Neuronal stem cell (in vitro differentiated cells): ENCODE measurements around the gene TAS1R2.

Experiments
- DNase-seq: peaks from one replicate; pipeline ENCODE4 v3.0.0-alpha.2; 2013; ENCODE audit warnings: low spot score
- H2AFZ ChIP-seq: one replicate; pipeline ENCODE4 v1.6.1; 2013; ENCODE audit warnings: mild to moderate bottlenecking, low read length, inconsistent platforms
- H2AK5ac ChIP-seq: 2 replicates; pipeline ENCODE4 v1.6.1; 2013; ENCODE audit warnings: low read depth, mild to moderate bottlenecking, inconsistent platforms, low read length, moderate library complexity, mixed read lengths
- H2BK120ac ChIP-seq: 2 replicates; pipeline ENCODE4 v1.6.1; 2013; ENCODE audit warnings: low read depth, mild to moderate bottlenecking, inconsistent platforms, low read length, moderate library complexity, mixed read lengths
- H2BK12ac ChIP-seq: one replicate; pipeline ENCODE4 v1.6.1; 2013; ENCODE audit warnings: low read length, inconsistent platforms
- H2BK15ac ChIP-seq: 2 replicates; pipeline ENCODE4 v1.6.1; 2013; ENCODE audit warnings: mild to moderate bottlenecking, low read length, inconsistent platforms, mixed read lengths
- H2BK5ac ChIP-seq: one replicate; pipeline ENCODE4 v1.6.1; 2013; ENCODE audit warnings: inconsistent platforms, mild to moderate bottlenecking, low read length, moderate library complexity
- H3K14ac ChIP-seq: one replicate; pipeline ENCODE4 v1.6.1; 2013; ENCODE audit warnings: low read length, inconsistent platforms
- H3K18ac ChIP-seq: 2 replicates; pipeline ENCODE4 v1.6.1; 2013; ENCODE audit warnings: low read length, inconsistent platforms
- H3K23ac ChIP-seq: 2 replicates; pipeline ENCODE4 v1.6.1; 2013; ENCODE audit warnings: low read depth, mild to moderate bottlenecking, mixed read lengths, low read length, inconsistent platforms; ENCODE audit not compliant: poor library complexity
- H3K27ac ChIP-seq: replicated peaks from 3 replicates; pipeline ENCODE4 v1.5.1; 2013; ENCODE audit warnings: low read length, inconsistent platforms
- H3K27me3 ChIP-seq, 3 experiments: 2 replicates each; pipeline ENCODE4 v1.6.1; 2013; ENCODE audit warnings: low read length in 3 of 3, mild to moderate bottlenecking in 2 of 3, inconsistent platforms in 1 of 3, low read depth in 1 of 3, mixed read lengths in 1 of 3, moderate library complexity in 1 of 3; ENCODE audit not compliant: control insufficient read depth in 3 of 3, insufficient read depth in 3 of 3
- H3K36me3 ChIP-seq, 2 donors: replicated peaks in 1 of 2; 2 replicates each; pipeline ENCODE4 v1.6.1; 2013; ENCODE audit warnings: low read length in 2 of 2; ENCODE audit not compliant: control insufficient read depth in 2 of 2, insufficient read depth in 2 of 2
- H3K4ac ChIP-seq: 2 replicates; pipeline ENCODE4 v1.6.1; 2013; ENCODE audit warnings: inconsistent platforms, mild to moderate bottlenecking, low read length, moderate library complexity
- H3K4me1 ChIP-seq, 2 donors: 1 replicate in 1 of 2; 2 replicates in 1 of 2; pipeline ENCODE4 v1.6.1; 2013; ENCODE audit warnings: low read length in 2 of 2, low read depth in 1 of 2; ENCODE audit not compliant: control insufficient read depth in 2 of 2, insufficient read depth in 1 of 2
- H3K4me2 ChIP-seq: one replicate; pipeline ENCODE4 v1.6.1; 2013; ENCODE audit warnings: mild to moderate bottlenecking, low read length, inconsistent platforms; ENCODE audit not compliant: insufficient read depth, poor library complexity, severe bottlenecking
- H3K4me3 ChIP-seq, 2 donors: 2 replicates each; pipeline ENCODE4 v1.5.1; 2013; ENCODE audit warnings: low read length in 2 of 2, mild to moderate bottlenecking in 2 of 2, inconsistent platforms in 1 of 2, moderate library complexity in 1 of 2
- H3K79me1 ChIP-seq: one replicate; pipeline ENCODE4 v1.6.1; 2013; ENCODE audit warnings: low read depth, mild to moderate bottlenecking, inconsistent platforms, low read length, moderate library complexity
- H3K9ac ChIP-seq: one replicate; pipeline ENCODE4 v1.6.1; 2013; ENCODE audit warnings: mild to moderate bottlenecking, low read depth, low read length, inconsistent platforms; ENCODE audit not compliant: poor library complexity
- H3K9me3 ChIP-seq, 2 donors: replicated peaks in 1 of 2; 2 replicates each; pipeline versions ENCODE3 to v1.6.1; 2013; ENCODE audit warnings: low read length in 2 of 2, mild to moderate bottlenecking in 2 of 2, inconsistent platforms in 1 of 2, low read depth in 1 of 2, mixed read lengths in 1 of 2, moderate library complexity in 1 of 2; ENCODE audit not compliant: control insufficient read depth in 2 of 2, insufficient read depth in 1 of 2
- H4K8ac ChIP-seq: one replicate; pipeline ENCODE4 v1.6.1; 2013; ENCODE audit warnings: low read depth, mild to moderate bottlenecking, inconsistent platforms, low read length, moderate library complexity
- H4K91ac ChIP-seq: one replicate; pipeline ENCODE4 v1.6.1; 2013; ENCODE audit warnings: low read length, low read depth, mild to moderate bottlenecking, inconsistent platforms; ENCODE audit not compliant: poor library complexity
- WGBS, 2 donors: extraction: QIAGEN DNeasy Blood & Tissue Kit; methylation state at CpG; one replicate each; pipeline ENCODE4 v1.1.7; 2013; ENCODE audit warnings: missing lambda C conversion rate in 2 of 2, mixed read lengths in 1 of 2; ENCODE audit not compliant: insufficient read length in 2 of 2, insufficient replicate concordance in 1 of 2; ENCODE audit errors: extremely low coverage in 2 of 2; 5-methylcytosine and 5-hydroxymethylcytosine counted together

Gene TAS1R2

GRCh38 chr1:18795002-18795689 lies 64.3 kb downstream of the TAS1R2 start:
- Histone ChIP-seq H2BK120ac (no peak overlapping the region), H2BK15ac (no peak overlapping the region), H3K4me2 (no peak overlapping the region), H3K36me3 (no peaks in the 10 kb centered on the region), H3K4me1 (peaks cover 0 to 5% of the 10 kb centered on the region in 2 donors), H3K18ac (peak overlapping the region; percentile 4), H3K27ac (no peak overlapping the region), H3K14ac (no peak overlapping the region), H2AFZ (no peak overlapping the region), H2BK5ac (no peak overlapping the region), H3K27me3 (peaks cover 0 to 16% (median 0%) of the 10 kb centered on the region in 3 experiments), H4K91ac (no peak overlapping the region), H3K4me3 (no peak overlapping the region), H3K9ac (no peak overlapping the region), H2AK5ac (peak overlapping the region; percentile 12), H3K79me1 (no peaks in the 10 kb centered on the region), H3K9me3 (peaks cover 0 to 2% of the 10 kb centered on the region in 2 donors), H4K8ac (no peak overlapping the region), H3K23ac (peak overlapping the region; percentile 68), H3K4ac (no peak overlapping the region), H2BK12ac (no peak overlapping the region)
- WGBS, 2 donors, result no CpG with 5 or more reads among the region's 14 CpGs
- DNase-seq, result no peak

- H2AK5ac ChIP-seq, result no peak overlapping the region
- H3K9ac ChIP-seq, result no peak overlapping the region
- H3K79me1 ChIP-seq, result no peaks in the 10 kb centered on the region
- no peak overlapping the region for H3K4me3 ChIP-seq
- peaks cover 0 to 5% of the 10 kb centered on the region in 2 donors for H3K4me1 ChIP-seq
- H2BK5ac ChIP-seq, result no peak overlapping the region
- DNase-seq, result no peak
- no peaks in the 10 kb centered on the region for H3K36me3 ChIP-seq
- no peak overlapping the region for H3K4me2 ChIP-seq
- no peak overlapping the region for H4K91ac ChIP-seq
- H2BK120ac ChIP-seq, result no peak overlapping the region
- no peak overlapping the region for H3K27ac ChIP-seq
- no CpG with 5 or more reads among the region's 5 CpGs for WGBS, 2 donors
- H4K8ac ChIP-seq, result no peak overlapping the region
- no peak overlapping the region for H3K14ac ChIP-seq
- no peak overlapping the region for H2BK12ac ChIP-seq
- no peak overlapping the region for H2AFZ ChIP-seq
- H3K23ac ChIP-seq, result no peak overlapping the region
- H3K27me3 ChIP-seq, result peaks cover 0 to 16% (median 0%) of the 10 kb centered on the region in 3 experiments
- no peak overlapping the region for H3K4ac ChIP-seq
- no peak overlapping the region for H2BK15ac ChIP-seq
- H3K18ac ChIP-seq, result no peak overlapping the region
- peaks cover 0 to 2% of the 10 kb centered on the region in 2 donors for H3K9me3 ChIP-seq
Observed at GRCh38 chr1:18794561-18794960, 64.9 kb downstream of the TAS1R2 start.

GRCh38 chr1:18794051-18794450 lies 65.4 kb downstream of the TAS1R2 start:
- H2BK15ac ChIP-seq, result no peak overlapping the region
- no peak overlapping the region for H3K27ac ChIP-seq
- no peak overlapping the region for H2BK5ac ChIP-seq
- H3K9ac ChIP-seq, result no peak overlapping the region
- DNase-seq, result no peak
- H3K14ac ChIP-seq, result no peak overlapping the region
- H2AFZ ChIP-seq, result no peak overlapping the region
- no peaks in the 10 kb centered on the region for H3K36me3 ChIP-seq
- H3K27me3 ChIP-seq, result peaks cover 0 to 19% (median 0%) of the 10 kb centered on the region in 3 experiments
- no peak overlapping the region for H3K23ac ChIP-seq
- WGBS, 2 donors, result no CpG with 5 or more reads among the region's 10 CpGs
- peaks cover 0 to 2% of the 10 kb centered on the region in 2 donors for H3K9me3 ChIP-seq
- H3K4ac ChIP-seq, result no peak overlapping the region
- peaks cover 0 to 3% of the 10 kb centered on the region in 2 donors for H3K4me1 ChIP-seq
- no peak overlapping the region for H4K8ac ChIP-seq
- H2BK12ac ChIP-seq, result no peak overlapping the region
- no peak overlapping the region for H3K4me3 ChIP-seq
- H3K4me2 ChIP-seq, result no peak overlapping the region
- no peak overlapping the region for H4K91ac ChIP-seq
- no peak overlapping the region for H3K18ac ChIP-seq
- no peak overlapping the region for H2BK120ac ChIP-seq
- H3K79me1 ChIP-seq, result no peaks in the 10 kb centered on the region
- no peak overlapping the region for H2AK5ac ChIP-seq

- no peak for DNase-seq
- Histone ChIP-seq H3K14ac (peak overlapping the region; percentile 33), H3K27ac (no peak overlapping the region), H2AFZ (no peak overlapping the region), H2BK12ac (no peak overlapping the region), H4K91ac (peak overlapping the region; percentile 75), H2BK120ac (no peak overlapping the region), H3K9me3 (peaks cover 0 to 2% of the 10 kb centered on the region in 2 donors), H3K36me3 (no peaks in the 10 kb centered on the region), H2BK15ac (peak overlapping the region; percentile 70), H3K4me2 (no peak overlapping the region), H3K4me1 (peaks cover 0 to 3% of the 10 kb centered on the region in 2 donors), H3K18ac (peak overlapping the region; percentile 16), H3K9ac (no peak overlapping the region), H3K27me3 (peaks cover 0 to 14% (median 0%) of the 10 kb centered on the region in 3 experiments), H2BK5ac (no peak overlapping the region), H2AK5ac (peak overlapping the region; percentile 13), H3K4me3 (peak overlapping the region in 1 of 2 donors; percentile 36), H3K4ac (peak overlapping the region; percentile 39), H3K79me1 (no peaks in the 10 kb centered on the region), H4K8ac (no peak overlapping the region), H3K23ac (peak overlapping the region; percentile 69)
- WGBS, 2 donors, result no CpG with 5 or more reads among the region's 10 CpGs
Observed at GRCh38 chr1:18793164-18793563, 66.3 kb downstream of the TAS1R2 start.
